ENCODE measurements around the gene FRK.
"Not testable (repeated sequence)": the region's sequence is repeated elsewhere in the genome, so short reads cannot be mapped to it uniquely, and the experiment has no call there.

The FRK gene, protein sequence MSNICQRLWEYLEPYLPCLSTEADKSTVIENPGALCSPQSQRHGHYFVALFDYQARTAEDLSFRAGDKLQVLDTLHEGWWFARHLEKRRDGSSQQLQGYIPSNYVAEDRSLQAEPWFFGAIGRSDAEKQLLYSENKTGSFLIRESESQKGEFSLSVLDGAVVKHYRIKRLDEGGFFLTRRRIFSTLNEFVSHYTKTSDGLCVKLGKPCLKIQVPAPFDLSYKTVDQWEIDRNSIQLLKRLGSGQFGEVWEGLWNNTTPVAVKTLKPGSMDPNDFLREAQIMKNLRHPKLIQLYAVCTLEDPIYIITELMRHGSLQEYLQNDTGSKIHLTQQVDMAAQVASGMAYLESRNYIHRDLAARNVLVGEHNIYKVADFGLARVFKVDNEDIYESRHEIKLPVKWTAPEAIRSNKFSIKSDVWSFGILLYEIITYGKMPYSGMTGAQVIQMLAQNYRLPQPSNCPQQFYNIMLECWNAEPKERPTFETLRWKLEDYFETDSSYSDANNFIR

DNA sequence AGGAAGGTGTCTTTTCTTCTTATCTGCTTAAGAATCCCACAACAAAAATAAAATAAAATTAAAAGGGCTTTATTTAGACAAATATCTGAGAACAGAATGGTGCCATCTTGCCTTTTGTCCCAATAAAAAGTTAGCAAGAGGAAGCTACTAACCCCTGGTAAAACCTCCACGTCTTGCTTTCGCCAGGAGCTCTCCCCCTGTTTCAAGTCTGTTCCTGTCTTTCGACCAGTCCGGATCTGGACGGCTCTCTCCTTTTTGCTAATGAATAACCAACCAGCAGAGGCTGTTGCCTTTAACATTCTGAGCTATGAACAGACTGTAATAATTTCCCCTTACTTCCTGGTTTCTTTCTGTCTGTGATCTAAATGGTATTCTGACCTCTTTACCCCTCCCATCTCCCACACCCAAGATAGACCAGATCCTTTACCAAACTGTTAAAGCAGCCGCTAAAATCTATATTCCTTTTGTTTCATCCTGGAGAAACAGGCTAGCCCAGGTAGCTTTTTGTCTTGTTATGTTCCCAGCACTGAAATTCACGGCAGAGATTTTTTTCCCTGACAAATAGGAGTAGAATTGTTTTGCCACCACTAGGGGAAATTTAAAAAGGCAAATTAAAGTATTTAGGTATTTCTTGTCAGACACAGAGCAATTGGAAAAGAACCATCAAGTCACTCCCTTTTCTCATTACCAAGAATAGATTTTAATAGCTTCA, at the start of gene FRK:
Gene FRK (minus strand): TSS at position 320 of the 712 bp plus-strand sequence. CDS start 580 bp downstream, outside the sequence.
- no peak for DNase-seq

DNA sequence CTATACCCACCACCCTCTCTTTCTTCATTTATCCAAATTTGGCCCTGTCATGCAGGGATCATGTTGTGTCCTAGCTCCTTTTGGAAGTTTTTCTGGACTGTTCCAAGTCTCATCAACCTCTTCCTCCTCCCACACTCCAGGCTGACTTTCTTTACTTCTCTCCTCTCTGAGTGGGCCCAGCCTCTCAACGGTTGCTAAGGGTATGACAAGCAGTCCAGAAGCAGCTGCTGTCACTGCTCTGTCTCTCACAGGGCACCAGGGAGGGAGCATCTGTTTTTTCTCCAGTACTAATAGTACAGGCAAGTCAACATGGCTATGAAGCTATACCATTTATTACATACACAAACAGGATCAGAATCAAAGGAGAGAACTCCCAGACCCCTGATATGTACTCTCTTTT, 48.1 kb upstream of the FRK start:
- no peak for DNase-seq

DNA sequence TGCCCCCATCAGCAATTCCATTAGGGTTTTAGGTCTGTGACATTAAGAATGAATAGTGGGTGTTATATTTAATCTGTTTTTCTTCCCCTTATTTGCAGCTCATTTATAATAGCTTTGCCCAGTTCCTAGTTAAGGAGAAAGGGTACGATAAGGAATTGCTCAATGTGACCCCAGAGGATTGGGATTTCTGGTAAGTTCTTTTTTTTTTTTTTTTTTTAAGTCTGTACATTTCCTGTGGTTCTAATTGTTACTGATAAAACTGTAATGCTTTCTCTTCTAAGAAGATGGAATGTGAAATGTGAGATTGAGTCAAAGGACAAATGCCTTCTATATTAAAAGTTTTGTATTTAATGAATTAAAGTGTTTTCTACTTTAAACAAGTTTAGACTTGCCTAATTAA, 45.5 kb upstream of the FRK start:
- DNase-seq, result no peak

GRCh38 chr6:116105247-116105646, 44.6 kb upstream of the FRK start:
- no peak for DNase-seq

DNA sequence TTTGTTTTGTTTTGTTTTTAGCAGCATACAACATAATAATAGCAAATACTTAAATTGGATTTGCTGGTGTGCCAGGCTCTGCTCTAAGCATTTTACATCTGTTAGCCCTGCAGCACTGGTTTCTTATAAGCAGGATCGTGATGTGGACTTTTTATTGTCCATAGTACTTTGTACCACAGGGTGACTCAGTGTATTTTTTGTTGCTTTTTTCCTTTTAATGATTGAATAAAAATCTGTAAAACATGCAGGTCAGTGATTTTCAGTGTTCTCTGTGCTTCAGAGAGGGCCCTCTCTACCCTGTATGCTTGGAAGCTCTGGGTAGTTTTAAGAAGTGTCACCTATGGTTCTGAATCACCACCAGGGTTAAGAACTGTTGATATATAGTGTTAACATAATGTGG, 43.9 kb upstream of the FRK start:
- no peak for DNase-seq

- no peak for DNase-seq
These were observed 42.2 kb upstream of the FRK start for GRCh38 chr6:116102873-116103272.

DNA sequence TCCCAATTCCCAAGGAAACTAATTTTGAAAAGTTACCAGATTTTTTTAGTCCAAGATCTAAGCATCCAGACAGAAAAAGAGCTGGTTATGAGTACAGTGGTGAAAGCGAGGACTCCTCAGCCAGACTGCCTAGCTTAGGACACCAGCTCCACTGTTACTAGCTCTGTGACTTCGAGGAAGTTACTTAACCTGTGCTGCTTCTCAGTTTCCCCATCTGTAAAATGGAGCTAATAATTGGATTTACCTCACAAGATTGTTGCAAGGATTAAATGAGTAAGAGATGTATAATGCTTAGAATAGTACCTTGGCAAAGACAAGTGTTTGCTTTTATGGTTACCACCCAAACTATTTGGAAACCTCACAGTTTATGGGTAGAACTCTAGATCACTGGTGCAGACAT, 41.1 kb upstream of the FRK start:
- DNase-seq, result no peak

DNA sequence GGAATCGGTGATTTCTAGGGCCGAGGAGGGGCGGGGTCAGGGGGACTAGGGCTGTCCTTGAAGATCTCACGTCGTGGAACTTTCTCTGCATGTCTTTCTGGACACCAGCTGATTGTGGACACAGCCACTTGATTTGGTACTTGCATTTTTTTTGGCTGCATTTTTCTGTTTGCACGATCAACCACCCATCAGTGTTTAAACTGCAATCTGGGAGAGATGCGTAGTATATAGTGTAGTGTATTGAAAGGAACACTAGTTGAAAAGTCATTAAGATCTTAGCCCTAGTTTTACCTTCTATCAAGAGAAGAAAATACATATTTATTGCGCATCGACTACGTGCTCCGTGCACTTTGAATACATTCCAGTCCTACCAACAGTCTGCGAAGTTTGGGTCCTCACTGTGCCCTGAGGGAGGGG, 40.6 kb upstream of the FRK start:
- no peak for DNase-seq

DNA sequence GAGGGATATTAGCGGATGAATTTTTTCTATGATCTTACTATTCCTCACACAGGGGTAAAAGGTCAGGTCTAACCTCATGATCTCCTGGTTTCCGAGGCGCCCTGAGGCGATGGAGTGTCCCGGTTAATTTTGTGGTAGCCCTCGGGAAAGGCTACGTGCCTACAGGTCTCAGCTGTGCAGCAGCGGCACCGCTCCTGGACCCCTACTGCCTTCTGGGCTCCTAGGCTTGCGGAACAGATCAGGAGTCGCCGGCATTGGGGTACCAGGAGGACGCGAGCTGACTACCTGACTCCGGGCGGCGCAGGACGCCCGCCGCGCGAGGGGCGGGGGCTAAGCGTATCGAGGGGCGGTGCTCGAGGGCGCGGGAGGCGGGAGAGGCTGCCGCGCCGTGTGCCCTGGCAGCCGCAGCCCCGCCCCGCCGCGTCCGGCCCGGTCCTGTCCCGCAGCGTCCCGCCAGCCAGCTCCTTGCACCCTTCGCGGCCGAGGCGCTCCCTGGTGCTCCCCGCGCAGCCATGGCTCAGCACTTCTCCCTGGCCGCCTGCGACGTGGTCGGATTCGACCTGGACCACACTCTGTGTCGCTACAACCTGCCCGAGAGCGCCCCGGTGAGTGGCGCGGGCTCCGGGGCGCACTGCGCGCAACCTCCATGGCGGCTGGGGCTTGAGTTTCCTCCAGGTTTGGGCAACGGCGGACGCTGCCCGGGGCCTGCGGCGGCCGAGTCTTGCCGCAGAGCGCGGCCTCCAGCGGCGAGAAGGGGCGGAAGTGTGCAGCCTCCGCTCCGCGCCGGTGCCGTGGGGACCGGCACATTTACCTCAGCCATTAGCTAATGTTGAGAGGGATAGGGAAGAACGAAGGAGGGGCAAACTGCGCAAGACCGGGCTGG, 40.0 kb upstream of the FRK start, which contains the start of gene NT5DC1:
Gene NT5DC1 (plus strand): TSS at position 435 of the 883 bp plus-strand sequence. CDS start 78 bp downstream, at position 513.
- DNase-seq, result peak; percentile 83

DNA sequence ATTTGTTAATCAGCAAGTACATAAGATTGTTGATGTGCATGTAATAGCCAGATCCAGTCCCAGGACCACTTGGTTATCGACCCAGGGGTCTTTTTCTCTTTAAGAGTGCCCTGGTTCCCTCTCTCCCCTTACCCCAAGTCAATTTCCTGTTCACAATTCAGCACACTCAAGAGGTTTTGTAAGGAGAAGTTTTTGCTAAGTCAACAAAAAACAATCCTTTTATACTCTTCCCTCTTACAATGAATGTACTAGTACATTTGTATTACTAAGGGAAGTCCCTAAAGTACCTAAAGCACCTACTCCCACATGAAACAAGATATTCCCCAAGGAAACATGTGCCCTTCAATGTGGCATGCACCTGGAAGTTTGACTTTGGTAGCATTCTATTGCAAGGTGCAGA, 38.3 kb upstream of the FRK start:
- DNase-seq, result no peak

DNA sequence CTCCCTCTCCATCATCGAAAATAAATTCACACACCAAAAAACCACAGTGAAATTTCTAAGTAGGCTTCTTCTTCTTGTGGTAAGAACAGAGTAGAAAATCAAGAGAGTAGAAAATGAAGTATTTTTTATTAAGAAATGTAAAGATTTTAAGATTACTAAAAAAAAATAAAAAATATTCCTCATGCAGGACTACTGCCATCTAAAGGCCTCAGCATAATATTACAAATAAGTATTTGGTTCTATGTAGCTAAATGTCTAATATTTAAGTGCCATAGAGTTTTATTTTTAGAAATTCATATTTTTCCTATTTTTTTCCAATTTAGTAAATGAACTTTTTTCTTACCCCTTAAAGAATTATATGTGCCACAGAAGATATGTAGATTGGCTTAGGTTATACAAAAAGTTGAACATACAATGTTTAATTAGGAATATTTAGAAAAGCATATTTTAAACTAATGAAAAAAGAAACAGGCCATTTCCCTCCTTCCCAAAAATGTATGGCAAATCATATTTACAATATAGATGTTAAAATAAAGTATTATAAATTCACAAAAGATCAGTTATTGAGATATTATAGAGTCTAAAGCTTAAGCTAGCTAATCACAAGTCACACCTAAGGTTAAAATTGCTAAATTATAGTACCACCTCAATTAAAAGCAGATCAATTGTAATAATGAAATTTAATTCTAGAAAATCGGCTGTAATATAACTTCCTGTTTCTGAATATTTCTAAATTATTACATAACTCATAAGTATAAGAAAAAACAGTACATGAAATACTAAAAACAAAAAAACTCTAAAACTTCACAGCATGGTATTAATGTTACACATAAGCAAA, 36.5 kb upstream of the FRK start:
- no peak for DNase-seq

- DNase-seq, result not testable (repeated sequence)
These were observed 35.5 kb upstream of the FRK start for GRCh38 chr6:116096048-116096759.

DNA sequence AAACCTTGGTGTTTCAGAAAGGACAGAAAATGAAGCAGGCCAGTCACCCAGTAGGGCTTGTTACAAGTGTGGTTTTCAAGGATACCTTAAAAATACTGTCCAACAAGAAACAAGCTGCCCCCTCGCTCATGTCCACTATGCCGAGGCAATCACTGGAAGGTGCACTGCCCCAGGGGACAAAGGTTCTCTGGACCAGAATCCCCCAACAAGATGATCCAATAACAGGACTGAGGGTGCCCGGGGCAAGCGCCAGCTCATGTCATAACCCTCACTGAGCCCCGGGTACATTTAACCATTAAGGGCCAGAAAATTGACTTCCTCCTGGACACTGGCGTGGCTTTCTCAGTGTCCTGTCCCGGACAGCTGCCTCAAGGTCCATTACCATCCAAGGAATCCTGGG, 33.4 kb upstream of the FRK start:
- no peak for DNase-seq

DNA sequence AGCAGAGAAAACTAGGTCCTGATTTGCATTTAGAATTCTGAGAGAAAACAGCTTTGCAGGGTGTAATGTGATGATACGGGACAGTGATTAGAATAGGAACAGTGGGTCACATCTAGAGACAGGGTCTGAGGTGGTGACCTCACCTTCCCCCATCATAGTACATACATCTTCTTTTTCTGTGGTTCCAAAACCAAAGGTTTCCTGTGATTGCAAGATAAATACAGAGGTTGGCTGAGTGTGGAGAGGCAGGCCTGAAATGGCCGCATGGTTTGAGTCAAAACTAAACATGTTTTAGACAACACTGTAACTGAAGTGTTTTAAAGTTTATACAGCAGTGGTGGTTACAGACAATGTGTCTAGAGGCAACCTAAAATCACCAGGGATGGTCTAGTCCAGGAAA, 29.6 kb upstream of the FRK start:
- no peak for DNase-seq

DNA sequence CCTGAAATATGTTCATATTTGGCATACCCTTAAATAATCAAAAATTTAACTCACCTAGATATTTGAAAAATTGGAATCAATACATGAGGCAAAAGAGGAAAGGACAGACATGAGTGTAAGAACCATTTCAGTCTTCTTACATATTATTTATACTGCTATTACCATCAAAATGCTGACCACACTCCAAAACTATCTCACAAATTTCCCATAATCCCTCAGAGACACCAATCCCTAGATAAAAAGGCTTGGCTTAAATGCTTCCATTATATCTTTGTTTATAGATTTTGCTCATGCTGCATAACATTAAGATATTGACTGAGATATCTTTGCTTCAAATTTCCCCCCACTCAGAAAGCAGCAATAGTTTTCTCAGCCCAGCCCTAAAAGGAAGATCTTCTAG, 28.3 kb upstream of the FRK start:
- DNase-seq, result no peak

DNA sequence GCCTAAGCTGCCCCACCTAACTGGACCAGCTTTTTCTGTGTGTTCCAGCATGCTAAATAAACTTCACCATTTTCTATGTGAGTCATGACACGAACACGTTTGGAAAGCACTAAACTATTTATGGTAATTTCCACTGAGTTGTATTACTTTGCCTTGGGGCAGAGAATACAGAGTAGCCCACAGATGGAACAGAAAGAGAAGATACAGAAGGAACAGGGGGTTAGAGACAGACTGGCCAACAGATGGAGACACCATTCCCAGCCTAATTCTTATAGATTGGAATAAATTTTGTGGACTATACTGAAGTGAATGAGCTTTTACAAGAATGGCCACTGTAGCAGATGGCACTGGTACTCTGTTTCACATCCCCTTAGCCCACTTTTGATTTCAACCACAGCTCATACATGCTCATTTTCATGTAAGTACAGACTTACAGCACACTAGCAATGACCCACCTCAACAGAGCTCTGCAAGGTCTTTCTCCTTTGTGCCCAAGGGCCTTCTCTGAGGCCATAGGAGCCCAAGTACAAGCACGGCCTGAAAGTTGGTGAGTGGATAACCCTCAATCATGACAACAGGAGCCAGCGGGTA, 26.8 kb upstream of the FRK start:
- no peak for DNase-seq

DNA sequence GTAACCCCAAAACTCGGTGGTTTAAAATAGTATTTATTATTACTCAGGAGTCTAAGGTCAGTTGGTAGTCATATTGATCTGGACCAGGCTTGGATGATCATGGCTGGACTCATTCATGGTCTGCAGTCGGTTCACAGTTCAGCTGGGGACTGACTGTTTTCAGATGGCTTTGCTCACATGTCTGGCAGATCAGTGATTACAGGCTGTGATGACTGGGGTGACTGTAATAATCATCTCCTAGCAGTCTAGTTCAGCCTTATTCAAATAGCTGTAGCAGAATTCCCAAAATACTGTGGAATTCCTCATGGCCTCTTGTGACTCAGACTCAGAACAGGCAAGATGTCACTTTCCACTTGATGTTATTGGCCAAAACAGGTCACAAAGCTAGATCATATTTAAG, 23.6 kb upstream of the FRK start:
- no peak for DNase-seq

DNA sequence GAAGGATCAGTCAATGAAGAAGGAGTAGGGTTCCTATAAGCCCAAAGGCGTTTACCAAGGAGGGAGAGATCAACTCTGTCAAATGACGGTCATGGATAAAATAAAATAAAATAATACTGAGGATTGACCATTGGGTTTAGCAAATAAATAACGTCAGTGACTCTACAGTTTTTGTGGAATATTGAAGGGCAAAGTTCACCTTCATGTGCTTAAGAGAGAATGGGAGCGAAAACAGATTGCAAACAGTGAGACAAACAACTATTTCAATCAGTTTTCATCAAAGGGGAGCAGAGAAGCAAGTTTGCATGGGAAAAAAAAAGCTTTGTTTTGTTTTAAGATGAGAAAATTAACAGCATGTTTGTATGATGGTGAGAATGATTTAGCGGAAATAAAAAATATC, 22.4 kb upstream of the FRK start:
- DNase-seq, result no peak

DNA sequence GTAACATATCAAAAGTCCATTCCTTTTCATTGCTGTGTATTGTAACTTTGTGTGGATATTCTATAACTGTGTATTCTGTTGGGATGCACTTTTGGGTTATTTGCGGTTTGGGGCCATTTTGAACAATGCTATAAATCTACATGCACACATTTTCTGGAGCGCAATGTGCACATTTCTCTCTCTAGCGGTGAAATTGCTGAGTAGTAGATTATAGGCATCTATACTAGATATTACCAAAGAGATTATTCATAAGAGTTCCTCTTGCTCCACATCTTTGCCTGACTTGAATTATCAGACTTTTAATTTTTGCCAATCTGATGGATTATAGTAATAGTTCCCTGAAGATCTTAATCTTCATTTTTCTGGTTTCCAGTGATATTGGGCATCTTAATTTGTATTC, 18.3 kb upstream of the FRK start:
- no peak for DNase-seq

DNA sequence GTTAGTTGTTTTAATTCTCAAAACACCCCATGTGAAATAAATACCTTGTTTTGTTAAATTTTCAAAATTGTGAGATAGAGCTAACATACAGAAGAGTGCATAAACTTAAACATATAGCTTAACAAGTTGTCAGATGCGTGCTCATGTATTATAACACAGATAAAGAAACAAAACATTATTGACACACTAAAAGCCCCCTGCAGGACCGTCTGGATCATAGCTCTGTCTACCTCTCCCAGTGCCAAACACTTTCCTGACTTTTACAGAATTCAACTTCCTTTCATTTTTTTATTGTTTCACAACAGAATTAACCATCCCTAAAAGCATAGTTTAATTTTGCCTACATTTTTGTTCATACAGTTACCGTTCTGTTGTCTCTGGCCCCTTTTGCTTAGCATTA, 17.8 kb upstream of the FRK start:
- no peak for DNase-seq
